ENCODE results near the gene SOX4. TPM values are rescaled to one million over a fixed set of nuclear protein-coding genes. Genes with fewer than 3 reads are reported as not detected.
A peak's percentile ranks its signal among the peaks of the same experiment; 100 is the strongest.

The SOX4 gene
- total RNA-seq, 1 donor from 2014 or later: 10.4 TPM

- intact Hi-C loops (cut with DNase I): loop anchor here (2.0 to 10.0 kb wide), 9 partner anchors 355 to 1305 kb away; partner anchors contain the start of gene E2F3
These were observed 3.9 kb upstream of the SOX4 start for GRCh38 chr6:21589352-21590345.

GRCh38 chr6:21590346-21590745, 3.2 kb upstream of the SOX4 start:
- DNase-seq (ENCODE audit: low spot score in 2 of 2): no peak
- no peak for TF ChIP-seq CTCF (IDR thresholded peaks at IDR 0.05)
- no peak overlapping the region for H3K27ac ChIP-seq
- H3K9me3 ChIP-seq: no peaks in the 10 kb centered on the region
- intact Hi-C loops (cut with DNase I): loop anchor here (5.0 to 10.0 kb wide), 5 partner anchors 354 to 1304 kb away; partner anchors contain the start of gene E2F3
- no peaks in the 10 kb centered on the region for H3K36me3 ChIP-seq
- no peaks in the 10 kb centered on the region for H3K27me3 ChIP-seq
- H3K4me3 ChIP-seq: no peak overlapping the region
- H3K4me1 ChIP-seq: peaks cover 0 to 8% of the 10 kb centered on the region in 2 donors

More at GRCh38 chr6:21589352-21590345, 3.9 kb upstream of the SOX4 start:
- TF ChIP-seq CTCF (IDR thresholded peaks at IDR 0.05): peak; percentile 76 to 94 (median 88)
- H3K27me3 ChIP-seq: no peaks in the 10 kb centered on the region
- no peaks in the 10 kb centered on the region for H3K9me3 ChIP-seq
- peak overlapping the region; percentile 71 to 76 for H3K27ac ChIP-seq
- DNase-seq (ENCODE audit: low spot score in 2 of 2): peak in 1 of 2 donors; percentile 90
- H3K4me1 ChIP-seq: peaks cover 0 to 8% of the 10 kb centered on the region in 2 donors
- peak overlapping the region; percentile 66 to 79 for H3K4me3 ChIP-seq
- no peaks in the 10 kb centered on the region for H3K36me3 ChIP-seq

- intact Hi-C loops (cut with DNase I): loop anchor here (5.0 to 10.0 kb wide), 5 partner anchors 353 to 1303 kb away; partner anchors contain the start of gene E2F3
- no peak overlapping the region for H3K27ac ChIP-seq
- no peaks in the 10 kb centered on the region for H3K9me3 ChIP-seq
- H3K27me3 ChIP-seq: no peaks in the 10 kb centered on the region
- no peaks in the 10 kb centered on the region for H3K36me3 ChIP-seq
- no peak for DNase-seq (ENCODE audit: low spot score in 2 of 2)
- peaks cover 0 to 8% of the 10 kb centered on the region in 2 donors for H3K4me1 ChIP-seq
- H3K4me3 ChIP-seq: no peak overlapping the region
- TF ChIP-seq CTCF (IDR thresholded peaks at IDR 0.05): no peak
These were observed 2.1 kb upstream of the SOX4 start for GRCh38 chr6:21591446-21591845.

GRCh38 chr6:21592953-21593352, 598 bp upstream of the SOX4 start:
- no peaks in the 10 kb centered on the region for H3K27me3 ChIP-seq
- TF ChIP-seq CTCF (IDR thresholded peaks at IDR 0.05): no peak
- H3K36me3 ChIP-seq: no peaks in the 10 kb centered on the region
- H3K4me1 ChIP-seq: peaks cover 0 to 4% of the 10 kb centered on the region in 2 donors
- peak overlapping the region; percentile 78 for H3K4me3 ChIP-seq
- intact Hi-C loops (cut with DNase I): loop anchor here (5.0 to 10.0 kb wide), 5 partner anchors 352 to 1302 kb away; partner anchors contain the start of gene E2F3
- peak overlapping the region in 1 of 2 donors; percentile 91 for H3K27ac ChIP-seq
- no peak for DNase-seq (ENCODE audit: low spot score in 2 of 2)
- H3K9me3 ChIP-seq: no peaks in the 10 kb centered on the region

- DNase-seq (ENCODE audit: low spot score in 2 of 2): no peak
- intact Hi-C loops (cut with DNase I): loop anchor here (5.0 to 10.0 kb wide), 5 partner anchors 351 to 1301 kb away; partner anchors contain the start of gene E2F3
- Histone ChIP-seq H3K4me3 (peak overlapping the region; percentile 78), H3K4me1 (peaks cover 0 to 4% of the 10 kb centered on the region in 2 donors), H3K27me3 (no peaks in the 10 kb centered on the region), H3K27ac (peak overlapping the region; percentile 91 to 97), H3K36me3 (no peaks in the 10 kb centered on the region), H3K9me3 (no peaks in the 10 kb centered on the region)
- TF ChIP-seq CTCF (IDR thresholded peaks at IDR 0.05): no peak
These were observed 420 bp downstream of the SOX4 start for GRCh38 chr6:21593927-21594415.

Data from ascending aorta (tissue), 2 donors.